IPS-18c (cell line): Measurements from ENCODE around the gene HOXC9.

Experiments
- H3K4me3 ChIP-seq: 2 replicates; pipeline ENCODE4 v1.7.0; 2013; ENCODE audit warnings: low read depth, mild to moderate bottlenecking, low read length, moderate library complexity; ENCODE audit not compliant: insufficient read depth
- H3K9me3 ChIP-seq: one replicate; pipeline ENCODE4 v1.6.1; 2013; ENCODE audit warnings: mild to moderate bottlenecking, low read length, moderate library complexity; ENCODE audit not compliant: control insufficient read depth, insufficient read depth

HOXC9 gene

GRCh38 chr12:53960187-53961024 is 39.6 kb upstream of the HOXC9 start:
- Histone ChIP-seq H3K9me3 (peaks cover 12% of the 10 kb centered on the region), H3K4me3 (no peak overlapping the region)

GRCh38 chr12:53961025-53961761 is 38.8 kb upstream of the HOXC9 start:
- Histone ChIP-seq H3K4me3 (no peak overlapping the region), H3K9me3 (peaks cover 10% of the 10 kb centered on the region)

GRCh38 chr12:53963005-53963404 is 37.0 kb upstream of the HOXC9 start:
- H3K4me3 ChIP-seq = no peak overlapping the region
- peaks cover 10% of the 10 kb centered on the region for H3K9me3 ChIP-seq

GRCh38 chr12:53963434-53964314 is 36.3 kb upstream of the HOXC9 start:
- H3K4me3 ChIP-seq = no peak overlapping the region
- peaks cover 10% of the 10 kb centered on the region for H3K9me3 ChIP-seq

GRCh38 chr12:53964315-53964713 is 35.6 kb upstream of the HOXC9 start:
- Histone ChIP-seq H3K4me3 (no peak overlapping the region), H3K9me3 (peaks cover 10% of the 10 kb centered on the region)

GRCh38 chr12:53965281-53966084 is 34.5 kb upstream of the HOXC9 start:
- peaks cover 5% of the 10 kb centered on the region for H3K9me3 ChIP-seq
- no peak overlapping the region for H3K4me3 ChIP-seq

- H3K9me3 ChIP-seq = peaks cover 5% of the 10 kb centered on the region
- no peak overlapping the region for H3K4me3 ChIP-seq
Measured at GRCh38 chr12:53966085-53966384, 33.9 kb upstream of the HOXC9 start.

GRCh38 chr12:53966385-53967133 is 33.4 kb upstream of the HOXC9 start:
- no peak overlapping the region; the same call in 1 of the 2 replicates for H3K4me3 ChIP-seq

GRCh38 chr12:53967421-53967925 is 32.5 kb upstream of the HOXC9 start:
- Histone ChIP-seq H3K9me3 (peaks cover 2% of the 10 kb centered on the region), H3K4me3 (no peak overlapping the region)

More at GRCh38 chr12:53966385-53967133, 33.4 kb upstream of the HOXC9 start:
- H3K9me3 ChIP-seq = peaks cover 3% of the 10 kb centered on the region

- no peak overlapping the region for H3K4me3 ChIP-seq
- H3K9me3 ChIP-seq = peaks cover 2% of the 10 kb centered on the region
Measured at GRCh38 chr12:53968214-53969127, 31.5 kb upstream of the HOXC9 start.

- Histone ChIP-seq H3K4me3 (no peak overlapping the region), H3K9me3 (peaks cover 6% of the 10 kb centered on the region)
Measured at GRCh38 chr12:53969588-53970259, 30.2 kb upstream of the HOXC9 start.

- Histone ChIP-seq H3K4me3 (no peak overlapping the region), H3K9me3 (peaks cover 6% of the 10 kb centered on the region)
Measured at GRCh38 chr12:53970451-53970850, 29.5 kb upstream of the HOXC9 start.

GRCh38 chr12:53971129-53971528 is 28.8 kb upstream of the HOXC9 start:
- Histone ChIP-seq H3K4me3 (no peak overlapping the region), H3K9me3 (peaks cover 6% of the 10 kb centered on the region)

GRCh38 chr12:53971686-53972085 is 28.3 kb upstream of the HOXC9 start:
- Histone ChIP-seq H3K9me3 (peaks cover 6% of the 10 kb centered on the region), H3K4me3 (no peak overlapping the region)
